ENCODE measurements around the gene STX17.

- TF ChIP-seq, protein P1, sequence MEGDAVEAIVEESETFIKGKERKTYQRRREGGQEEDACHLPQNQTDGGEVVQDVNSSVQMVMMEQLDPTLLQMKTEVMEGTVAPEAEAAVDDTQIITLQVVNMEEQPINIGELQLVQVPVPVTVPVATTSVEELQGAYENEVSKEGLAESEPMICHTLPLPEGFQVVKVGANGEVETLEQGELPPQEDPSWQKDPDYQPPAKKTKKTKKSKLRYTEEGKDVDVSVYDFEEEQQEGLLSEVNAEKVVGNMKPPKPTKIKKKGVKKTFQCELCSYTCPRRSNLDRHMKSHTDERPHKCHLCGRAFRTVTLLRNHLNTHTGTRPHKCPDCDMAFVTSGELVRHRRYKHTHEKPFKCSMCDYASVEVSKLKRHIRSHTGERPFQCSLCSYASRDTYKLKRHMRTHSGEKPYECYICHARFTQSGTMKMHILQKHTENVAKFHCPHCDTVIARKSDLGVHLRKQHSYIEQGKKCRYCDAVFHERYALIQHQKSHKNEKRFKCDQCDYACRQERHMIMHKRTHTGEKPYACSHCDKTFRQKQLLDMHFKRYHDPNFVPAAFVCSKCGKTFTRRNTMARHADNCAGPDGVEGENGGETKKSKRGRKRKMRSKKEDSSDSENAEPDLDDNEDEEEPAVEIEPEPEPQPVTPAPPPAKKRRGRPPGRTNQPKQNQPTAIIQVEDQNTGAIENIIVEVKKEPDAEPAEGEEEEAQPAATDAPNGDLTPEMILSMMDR (IDR thresholded peaks at IDR 0.05): no peak
- TF ChIP-seq POLR2A (IDR thresholded peaks at IDR 0.05): no peak
Observed at GRCh38 chr9:99948896-99949295, 42.4 kb downstream of the STX17 start.
